Keratinocyte (primary cell): ENCODE data around the gene MT2A.

Experiments used
- EZH2 ChIP-seq: IDR thresholded peaks from one replicate; pipeline ENCODE4 v1.6.1; 2012; ENCODE audit warnings: inconsistent platforms, mild to moderate bottlenecking, low read length, moderate library complexity
- TF ChIP-seq, protein P1 (sequence below), 3 experiments: IDR thresholded peaks in 1 of 3; conservative IDR thresholded peaks in 1 of 3; optimal IDR thresholded peaks in 1 of 3; 2 replicates in 2 of 3; 3 replicates in 1 of 3; pipeline versions ENCODE3 to v1.5.1; 2011; ENCODE audit warnings: low read length in 3 of 3, mild to moderate bottlenecking in 3 of 3, moderate library complexity in 2 of 3, control low read depth in 1 of 3, inconsistent platforms in 1 of 3; ENCODE audit not compliant: insufficient read depth in 2 of 3; ENCODE audit errors: extremely low read depth in 1 of 3

DNA sequence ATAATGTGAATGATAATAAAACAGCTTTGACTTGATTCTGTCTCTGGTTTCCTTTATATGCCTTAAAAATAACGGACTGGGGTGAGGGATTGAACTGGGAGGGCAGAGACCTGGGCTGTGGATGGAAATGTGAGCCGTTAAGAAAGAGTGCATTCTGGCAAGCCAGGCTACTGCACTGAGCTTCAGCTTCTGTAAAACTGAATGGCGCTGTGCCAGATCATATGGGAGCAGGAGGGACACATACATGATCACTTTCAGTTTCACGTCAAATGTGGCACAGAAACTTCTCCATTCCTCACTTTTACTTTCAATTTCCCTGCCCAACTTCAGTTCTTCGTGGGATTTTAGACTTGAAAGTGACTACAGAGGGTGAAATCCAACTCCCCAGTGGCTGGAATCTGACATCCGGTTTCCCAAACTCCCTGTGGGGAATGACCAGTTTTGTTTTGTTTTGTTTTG is 1.1 kb downstream of the MT2A start:
- TF ChIP-seq, protein P1, sequence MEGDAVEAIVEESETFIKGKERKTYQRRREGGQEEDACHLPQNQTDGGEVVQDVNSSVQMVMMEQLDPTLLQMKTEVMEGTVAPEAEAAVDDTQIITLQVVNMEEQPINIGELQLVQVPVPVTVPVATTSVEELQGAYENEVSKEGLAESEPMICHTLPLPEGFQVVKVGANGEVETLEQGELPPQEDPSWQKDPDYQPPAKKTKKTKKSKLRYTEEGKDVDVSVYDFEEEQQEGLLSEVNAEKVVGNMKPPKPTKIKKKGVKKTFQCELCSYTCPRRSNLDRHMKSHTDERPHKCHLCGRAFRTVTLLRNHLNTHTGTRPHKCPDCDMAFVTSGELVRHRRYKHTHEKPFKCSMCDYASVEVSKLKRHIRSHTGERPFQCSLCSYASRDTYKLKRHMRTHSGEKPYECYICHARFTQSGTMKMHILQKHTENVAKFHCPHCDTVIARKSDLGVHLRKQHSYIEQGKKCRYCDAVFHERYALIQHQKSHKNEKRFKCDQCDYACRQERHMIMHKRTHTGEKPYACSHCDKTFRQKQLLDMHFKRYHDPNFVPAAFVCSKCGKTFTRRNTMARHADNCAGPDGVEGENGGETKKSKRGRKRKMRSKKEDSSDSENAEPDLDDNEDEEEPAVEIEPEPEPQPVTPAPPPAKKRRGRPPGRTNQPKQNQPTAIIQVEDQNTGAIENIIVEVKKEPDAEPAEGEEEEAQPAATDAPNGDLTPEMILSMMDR (optimal IDR thresholded peaks at IDR 0.05 in 1 of 3, IDR thresholded peaks at IDR 0.05 in 1 of 3, conservative IDR thresholded peaks at IDR 0.05 in 1 of 3; ENCODE audit: extremely low read depth in 1 of 3, insufficient read depth in 2 of 3, low read length in 3 of 3) = no peak
- no peak for TF ChIP-seq EZH2
